Stomach (tissue), 4 donors: ENCODE results near the gene TENM4.

Experiments
- EP300 ChIP-seq: sonication (generic); formaldehyde crosslinking; IDR thresholded peaks from one replicate; pipeline ENCODE4 v1.6.1; 2017; ENCODE audit warnings: antibody characterized with exemption
- POLR2A ChIP-seq, 4 donors: fragments of 450-650 bp; IDR thresholded peaks; one replicate each; pipeline ENCODE4 v1.6.1; 2016; ENCODE audit warnings: antibody characterized with exemption in 4 of 4, control low read depth in 2 of 4, mild to moderate bottlenecking in 1 of 4, moderate library complexity in 1 of 4
- POLR2AphosphoS5 ChIP-seq, 3 donors: sonication (generic); formaldehyde crosslinking; IDR thresholded peaks; one replicate each; pipeline ENCODE4 v1.6.1; 2016; ENCODE audit warnings: antibody characterized with exemption in 3 of 3
- TF ChIP-seq, protein P1 (sequence below), 7 experiments: fragments of 450-650 bp in 4 of 7; fragments of 200-600 bp in 3 of 7; sonication (generic) in 3 of 7; IDR thresholded peaks; one replicate each; pipeline ENCODE4 v1.5.1; 2016 to 2019; ENCODE audit warnings: antibody characterized with exemption in 7 of 7, control low read depth in 2 of 7, mild to moderate bottlenecking in 1 of 7

DNA sequence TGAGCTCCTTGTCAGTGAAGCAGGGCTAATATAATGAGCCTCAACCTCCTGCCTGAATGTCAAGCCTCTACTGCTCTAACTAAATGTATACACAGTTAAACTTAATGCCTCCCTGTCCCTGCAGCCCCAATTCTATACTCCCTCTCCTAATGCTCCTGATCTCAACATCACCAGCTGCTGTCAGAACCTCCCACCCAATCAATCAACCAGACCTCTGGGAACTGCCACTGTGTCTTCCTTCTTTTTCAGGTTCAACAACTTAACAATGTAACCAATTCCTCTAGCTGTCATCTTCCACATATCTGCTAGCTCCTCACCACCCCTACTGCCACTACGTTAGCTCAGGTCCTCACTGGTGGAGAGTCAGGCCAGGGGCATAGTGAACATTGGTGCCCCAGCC, 526.3 kb downstream of the TENM4 start:
- TF ChIP-seq, protein P1, sequence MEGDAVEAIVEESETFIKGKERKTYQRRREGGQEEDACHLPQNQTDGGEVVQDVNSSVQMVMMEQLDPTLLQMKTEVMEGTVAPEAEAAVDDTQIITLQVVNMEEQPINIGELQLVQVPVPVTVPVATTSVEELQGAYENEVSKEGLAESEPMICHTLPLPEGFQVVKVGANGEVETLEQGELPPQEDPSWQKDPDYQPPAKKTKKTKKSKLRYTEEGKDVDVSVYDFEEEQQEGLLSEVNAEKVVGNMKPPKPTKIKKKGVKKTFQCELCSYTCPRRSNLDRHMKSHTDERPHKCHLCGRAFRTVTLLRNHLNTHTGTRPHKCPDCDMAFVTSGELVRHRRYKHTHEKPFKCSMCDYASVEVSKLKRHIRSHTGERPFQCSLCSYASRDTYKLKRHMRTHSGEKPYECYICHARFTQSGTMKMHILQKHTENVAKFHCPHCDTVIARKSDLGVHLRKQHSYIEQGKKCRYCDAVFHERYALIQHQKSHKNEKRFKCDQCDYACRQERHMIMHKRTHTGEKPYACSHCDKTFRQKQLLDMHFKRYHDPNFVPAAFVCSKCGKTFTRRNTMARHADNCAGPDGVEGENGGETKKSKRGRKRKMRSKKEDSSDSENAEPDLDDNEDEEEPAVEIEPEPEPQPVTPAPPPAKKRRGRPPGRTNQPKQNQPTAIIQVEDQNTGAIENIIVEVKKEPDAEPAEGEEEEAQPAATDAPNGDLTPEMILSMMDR (IDR thresholded peaks at IDR 0.05) = no peak
- TF ChIP-seq POLR2AphosphoS5 (IDR thresholded peaks at IDR 0.05) (no peak), POLR2A (IDR thresholded peaks at IDR 0.05) (no peak), EP300 (no peak)
